HepG2 (cell line): ENCODE results near the gene FAM117B.

Experiments used
- ARID2 ChIP-seq: sonication (generic); formaldehyde crosslinking; IDR thresholded peaks from 2 replicates; pipeline ENCODE4 v1.8.1; 2022; ENCODE audit warnings: mild to moderate bottlenecking, missing genetic modification reagents, borderline replicate concordance
- BHLHE40 ChIP-seq: IDR thresholded peaks from 2 replicates; pipeline ENCODE4 v1.6.1; 2011; ENCODE audit warnings: low read length, improper control_type of control experiment
- HCFC1 ChIP-seq: fragments of 150-350 bp; IDR thresholded peaks from 2 replicates; pipeline ENCODE4 v1.6.1; 2014; ENCODE audit warnings: low read depth, low read length
- HNF4A ChIP-seq: sonication (generic); formaldehyde crosslinking; IDR thresholded peaks from 2 replicates; pipeline ENCODE4 v1.4.0; 2020; ENCODE audit warnings: missing genetic modification reagents
- MAX ChIP-seq: IDR thresholded peaks from 2 replicates; pipeline ENCODE4 v1.6.1; 2012; ENCODE audit warnings: inconsistent platforms
- ZNF777 ChIP-seq: sonication (generic); formaldehyde crosslinking; IDR thresholded peaks from 2 replicates; pipeline ENCODE4 v1.4.0; 2020; ENCODE audit warnings: missing genetic modification reagents
- TF ChIP-seq, protein P1 (sequence below): sonication (generic); formaldehyde crosslinking; IDR thresholded peaks from 2 replicates; pipeline ENCODE4 v1.5.0; 2020; ENCODE audit warnings: mild to moderate bottlenecking, missing genetic modification reagents, moderate library complexity

GRCh38 chr2:202723746-202724145, 89.0 kb downstream of the FAM117B start:
- no peak for TF ChIP-seq ARID2 (CRISPR knock-in tag)
- TF ChIP-seq HCFC1, result no peak
- TF ChIP-seq MAX, result no peak
- no peak for TF ChIP-seq BHLHE40
- TF ChIP-seq ZNF777 (CRISPR knock-in tag), result no peak
- TF ChIP-seq HNF4A (CRISPR knock-in tag), result no peak
- TF ChIP-seq, protein P1, sequence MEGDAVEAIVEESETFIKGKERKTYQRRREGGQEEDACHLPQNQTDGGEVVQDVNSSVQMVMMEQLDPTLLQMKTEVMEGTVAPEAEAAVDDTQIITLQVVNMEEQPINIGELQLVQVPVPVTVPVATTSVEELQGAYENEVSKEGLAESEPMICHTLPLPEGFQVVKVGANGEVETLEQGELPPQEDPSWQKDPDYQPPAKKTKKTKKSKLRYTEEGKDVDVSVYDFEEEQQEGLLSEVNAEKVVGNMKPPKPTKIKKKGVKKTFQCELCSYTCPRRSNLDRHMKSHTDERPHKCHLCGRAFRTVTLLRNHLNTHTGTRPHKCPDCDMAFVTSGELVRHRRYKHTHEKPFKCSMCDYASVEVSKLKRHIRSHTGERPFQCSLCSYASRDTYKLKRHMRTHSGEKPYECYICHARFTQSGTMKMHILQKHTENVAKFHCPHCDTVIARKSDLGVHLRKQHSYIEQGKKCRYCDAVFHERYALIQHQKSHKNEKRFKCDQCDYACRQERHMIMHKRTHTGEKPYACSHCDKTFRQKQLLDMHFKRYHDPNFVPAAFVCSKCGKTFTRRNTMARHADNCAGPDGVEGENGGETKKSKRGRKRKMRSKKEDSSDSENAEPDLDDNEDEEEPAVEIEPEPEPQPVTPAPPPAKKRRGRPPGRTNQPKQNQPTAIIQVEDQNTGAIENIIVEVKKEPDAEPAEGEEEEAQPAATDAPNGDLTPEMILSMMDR (CRISPR knock-in tag), result no peak
